Measurements from ENCODE around the gene PRDX6. TPM values are rescaled to one million over a fixed set of nuclear protein-coding genes. Genes with fewer than 3 reads are reported as not detected.

The PRDX6 gene
- total and polyA plus RNA-seq, 8 donors, result 236 to 279 (median 258) TPM

DNA sequence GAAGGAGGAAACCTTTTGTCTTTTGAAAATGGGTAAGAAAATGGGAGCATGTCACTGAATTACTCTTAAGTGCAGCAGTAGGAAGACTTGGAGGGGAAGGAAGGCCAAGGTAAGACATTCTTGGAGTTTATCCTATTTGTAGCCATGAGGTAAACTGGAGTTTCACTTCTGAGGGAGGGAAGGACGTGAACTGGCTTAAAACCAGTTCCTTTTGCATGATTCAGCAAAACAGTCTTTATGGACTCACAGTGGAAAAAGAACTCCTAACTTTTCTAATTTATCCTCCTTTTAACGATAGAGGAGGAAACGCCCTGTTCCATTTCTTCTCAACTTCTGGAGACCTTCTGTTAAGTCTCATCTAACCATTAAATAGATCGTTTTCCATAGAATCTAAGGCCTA is 2.5 kb downstream of the PRDX6 start:
- H3K9me3 ChIP-seq, result no peaks in the 10 kb centered on the region

DNA sequence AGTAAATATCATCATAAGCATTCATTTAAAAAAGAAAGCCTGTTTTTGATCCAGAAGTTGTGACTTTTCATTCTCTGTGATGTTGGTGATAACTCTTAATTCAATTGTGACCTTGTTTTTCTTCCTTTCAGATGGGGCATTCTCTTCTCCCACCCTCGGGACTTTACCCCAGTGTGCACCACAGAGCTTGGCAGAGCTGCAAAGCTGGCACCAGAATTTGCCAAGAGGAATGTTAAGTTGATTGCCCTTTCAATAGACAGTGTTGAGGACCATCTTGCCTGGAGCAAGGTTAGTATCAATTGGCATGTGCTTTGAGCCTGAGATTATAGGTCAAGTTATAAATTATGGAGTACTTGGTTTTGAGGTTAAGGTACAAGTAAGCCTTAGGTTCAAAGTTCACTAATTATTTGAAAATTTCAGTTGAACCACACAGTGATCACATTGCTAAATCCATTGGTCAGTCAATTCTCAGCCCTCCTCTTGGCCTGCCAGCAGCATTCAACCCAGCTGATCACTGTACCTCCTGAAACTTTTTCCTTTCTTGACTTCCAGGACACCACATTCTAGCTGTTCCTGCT is 4.1 kb downstream of the PRDX6 start:
- peaks cover 16 to 30% of the 10 kb centered on the region in 2 donors for H3K4me1 ChIP-seq
- DNase-seq, result no peak
- no peaks in the 10 kb centered on the region for H3K9me3 ChIP-seq
- H3K27ac ChIP-seq, result no peak overlapping the region
- intact Hi-C loops (cut with DNase I), result no loop called here
- peaks cover 0 to 61% of the 10 kb centered on the region in 2 donors for H3K36me3 ChIP-seq
- no peak for ATAC-seq
- H3K27me3 ChIP-seq, result no peaks in the 10 kb centered on the region
- no peak overlapping the region for H3K4me3 ChIP-seq
- TF ChIP-seq, protein P1, sequence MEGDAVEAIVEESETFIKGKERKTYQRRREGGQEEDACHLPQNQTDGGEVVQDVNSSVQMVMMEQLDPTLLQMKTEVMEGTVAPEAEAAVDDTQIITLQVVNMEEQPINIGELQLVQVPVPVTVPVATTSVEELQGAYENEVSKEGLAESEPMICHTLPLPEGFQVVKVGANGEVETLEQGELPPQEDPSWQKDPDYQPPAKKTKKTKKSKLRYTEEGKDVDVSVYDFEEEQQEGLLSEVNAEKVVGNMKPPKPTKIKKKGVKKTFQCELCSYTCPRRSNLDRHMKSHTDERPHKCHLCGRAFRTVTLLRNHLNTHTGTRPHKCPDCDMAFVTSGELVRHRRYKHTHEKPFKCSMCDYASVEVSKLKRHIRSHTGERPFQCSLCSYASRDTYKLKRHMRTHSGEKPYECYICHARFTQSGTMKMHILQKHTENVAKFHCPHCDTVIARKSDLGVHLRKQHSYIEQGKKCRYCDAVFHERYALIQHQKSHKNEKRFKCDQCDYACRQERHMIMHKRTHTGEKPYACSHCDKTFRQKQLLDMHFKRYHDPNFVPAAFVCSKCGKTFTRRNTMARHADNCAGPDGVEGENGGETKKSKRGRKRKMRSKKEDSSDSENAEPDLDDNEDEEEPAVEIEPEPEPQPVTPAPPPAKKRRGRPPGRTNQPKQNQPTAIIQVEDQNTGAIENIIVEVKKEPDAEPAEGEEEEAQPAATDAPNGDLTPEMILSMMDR (IDR thresholded peaks at IDR 0.05), result no peak

More for the DNA sequence above, 2.5 kb downstream of the PRDX6 start:
- Histone ChIP-seq H3K4me1 (peaks cover 16 to 46% of the 10 kb centered on the region in 2 donors), H3K4me3 (peak overlapping the region in 1 of 2 donors; percentile 89), H3K27ac (no peak overlapping the region), H3K27me3 (no peaks in the 10 kb centered on the region), H3K36me3 (peaks cover 0 to 44% of the 10 kb centered on the region in 2 donors)
- intact Hi-C loops (cut with DNase I), result no loop called here
- no peak for DNase-seq
- TF ChIP-seq, protein P1 (IDR thresholded peaks at IDR 0.05), result no peak
- no peak for ATAC-seq

DNA sequence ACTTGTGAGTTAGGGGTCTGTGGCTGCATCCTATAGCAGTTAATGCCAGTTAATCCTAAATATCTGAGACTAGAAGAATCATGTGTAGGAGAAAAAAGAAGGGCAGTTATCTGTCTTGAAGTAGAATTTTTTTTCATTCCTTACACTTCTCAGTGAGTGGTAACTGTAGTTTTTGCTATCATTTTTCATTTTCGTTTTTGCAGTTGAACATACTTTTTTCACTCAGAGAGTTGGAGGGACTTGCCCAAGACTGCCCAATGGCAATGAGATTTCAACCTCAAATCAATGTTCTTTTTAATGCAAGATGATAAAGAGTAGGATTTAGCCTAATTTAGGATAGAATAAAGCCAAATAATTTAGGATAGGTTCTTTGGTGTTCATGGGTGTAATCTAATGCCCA is 5.5 kb downstream of the PRDX6 start:
- DNase-seq (no peak), ATAC-seq (no peak)
- TF ChIP-seq, protein P1 (IDR thresholded peaks at IDR 0.05), result no peak
- intact Hi-C loops (cut with DNase I), result no loop called here
- Histone ChIP-seq H3K9me3 (no peaks in the 10 kb centered on the region), H3K27ac (no peak overlapping the region), H3K4me1 (peaks cover 16 to 28% of the 10 kb centered on the region in 2 donors), H3K36me3 (peaks cover 0 to 75% of the 10 kb centered on the region in 2 donors), H3K27me3 (no peaks in the 10 kb centered on the region), H3K4me3 (no peak overlapping the region)

DNA sequence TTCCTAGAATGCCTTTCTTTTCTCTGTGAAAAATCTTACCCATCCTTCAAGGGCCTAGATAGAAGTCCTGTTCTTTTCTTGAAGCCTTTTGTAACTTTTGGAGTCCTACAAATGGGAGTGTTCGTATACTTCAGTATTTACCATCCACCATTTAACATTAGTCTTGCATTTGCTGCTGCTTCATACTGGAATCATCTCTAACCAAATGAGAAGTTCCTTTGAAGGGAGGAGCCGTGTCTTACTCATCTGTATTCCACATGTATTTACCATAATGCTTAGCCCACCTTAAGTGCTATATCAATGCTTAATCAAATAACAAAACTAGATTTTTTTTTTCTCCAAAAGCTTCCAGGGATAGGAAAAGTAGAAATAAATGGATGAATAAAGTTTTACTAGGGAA is 7.1 kb downstream of the PRDX6 start:
- H3K4me1 ChIP-seq, result peaks cover 5 to 13% of the 10 kb centered on the region in 2 donors
- H3K9me3 ChIP-seq, result no peaks in the 10 kb centered on the region
- intact Hi-C loops (cut with DNase I), result no loop called here
- peaks cover 0 to 91% of the 10 kb centered on the region in 2 donors for H3K36me3 ChIP-seq
- TF ChIP-seq, protein P1 (IDR thresholded peaks at IDR 0.05), result no peak
- ATAC-seq (no peak), DNase-seq (no peak)
- H3K4me3 ChIP-seq, result no peak overlapping the region
- no peak overlapping the region for H3K27ac ChIP-seq
- no peaks in the 10 kb centered on the region for H3K27me3 ChIP-seq

DNA sequence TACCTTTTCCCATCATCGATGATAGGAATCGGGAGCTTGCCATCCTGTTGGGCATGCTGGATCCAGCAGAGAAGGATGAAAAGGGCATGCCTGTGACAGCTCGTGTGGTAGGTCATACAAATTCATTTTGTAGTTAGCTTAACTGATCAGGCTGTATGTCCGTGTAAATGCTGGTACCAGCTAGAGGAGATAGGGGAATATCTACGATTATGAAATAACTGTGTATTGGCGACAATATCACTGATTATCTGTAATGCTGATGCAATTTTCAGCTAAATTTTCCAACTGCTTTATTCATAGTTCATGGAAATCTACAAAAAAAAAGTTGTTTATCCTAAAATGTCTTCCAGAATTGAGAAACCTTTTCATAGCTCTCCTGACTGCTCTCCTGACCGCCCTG is 8.3 kb downstream of the PRDX6 start:
- Histone ChIP-seq H3K36me3 (peaks cover 0 to 97% of the 10 kb centered on the region in 2 donors), H3K27me3 (no peaks in the 10 kb centered on the region), H3K4me3 (no peak overlapping the region), H3K27ac (no peak overlapping the region), H3K4me1 (peaks cover 0 to 2% of the 10 kb centered on the region in 2 donors), H3K9me3 (no peaks in the 10 kb centered on the region)
- no peak for ATAC-seq
- intact Hi-C loops (cut with DNase I), result no loop called here
- no peak for DNase-seq
- TF ChIP-seq, protein P1 (IDR thresholded peaks at IDR 0.05), result no peak

All from left lung (tissue), 10 donors.